Stimulated activated memory B cell treated with anti-CD40 and anti-IgM and Interleukin-4, amounts not matched to agents 10 μg/mL and 1 μg/mL and 100 μg/mL, for 72 hours (primary cell): ENCODE results near the gene LATS1.
"Not testable (repeated sequence)": the region's sequence is repeated elsewhere in the genome, so short reads cannot be mapped to it uniquely, and the experiment has no call there.

Experiments used
- ATAC-seq: fragments of 150-1000 bp; cut with Tn5 transposase; 2 replicates; pipeline ENCODE4 v1.10.0; 2021
- H3K27ac Mint-ChIP-seq: one replicate; pipeline ENCODE4 v1.8.0; 2022; ENCODE audit warnings: mild to moderate bottlenecking, mixed read lengths
- H3K27me3 Mint-ChIP-seq: one replicate; pipeline ENCODE4 v1.8.0; 2022; ENCODE audit warnings: mixed read lengths
- H3K36me3 Mint-ChIP-seq: one replicate; pipeline ENCODE4 v1.8.0; 2022; ENCODE audit warnings: mixed read lengths
- H3K4me1 Mint-ChIP-seq: one replicate; pipeline ENCODE4 v1.8.0; 2022; ENCODE audit warnings: mixed read lengths
- H3K4me3 Mint-ChIP-seq: one replicate; pipeline ENCODE4 v1.8.0; 2022; ENCODE audit warnings: mild to moderate bottlenecking, moderate library complexity, mixed read lengths
- H3K9me3 Mint-ChIP-seq: one replicate; pipeline ENCODE4 v1.8.0; 2022; ENCODE audit warnings: mixed read lengths

The LATS1 gene

DNA sequence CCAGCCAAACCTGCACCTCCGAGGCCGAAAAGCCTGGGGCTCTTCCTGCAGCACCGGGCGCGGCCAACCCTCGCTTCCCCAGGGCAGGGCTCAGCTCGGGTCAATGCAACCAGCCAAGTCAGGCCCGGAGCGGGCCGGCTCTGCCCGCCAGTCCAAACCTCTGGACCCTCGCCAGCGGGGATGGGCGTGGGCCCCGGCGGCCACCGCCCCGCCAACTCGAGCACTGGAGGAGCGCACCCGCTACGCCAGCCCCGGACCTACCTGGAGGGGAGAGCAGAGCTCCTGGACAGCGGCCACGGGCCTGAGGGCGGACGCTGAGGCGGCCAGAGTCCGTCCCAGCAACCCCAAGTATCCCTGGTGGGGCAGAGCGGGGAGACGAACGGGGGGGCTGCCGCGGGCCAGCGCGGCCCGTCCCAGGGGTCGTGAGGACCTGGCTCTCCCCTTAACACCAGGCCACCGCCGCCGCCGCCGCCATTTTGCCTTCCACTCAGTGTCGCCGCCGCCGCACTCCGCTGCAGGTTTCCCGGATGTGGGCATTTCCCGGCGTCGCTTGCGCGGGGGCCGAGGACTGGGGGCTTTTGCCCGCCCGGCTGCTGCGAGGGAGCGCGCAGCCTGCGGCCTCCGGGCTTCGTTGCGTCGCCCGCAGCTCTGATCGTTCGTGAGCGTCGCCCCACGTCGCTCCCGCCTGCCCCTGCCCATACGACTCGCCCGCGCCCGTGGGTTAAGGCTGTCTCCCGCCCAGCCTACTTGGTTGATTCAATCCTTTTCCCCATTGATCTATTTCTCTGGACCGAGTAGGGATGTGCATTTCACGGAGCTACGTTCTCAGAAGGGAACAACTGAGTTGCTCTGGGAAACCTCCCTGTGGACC is at the start of gene LATS1:
Gene LATS1, minus strand, starts transcription at position 514 of the 871 bp plus-strand sequence. CDS start 15,975 bp downstream, outside the sequence.
- ATAC-seq, result peak; percentile 96
- Mint-ChIP-seq H3K36me3 (no peaks in the 10 kb centered on the region), H3K27me3 (no peaks in the 10 kb centered on the region), H3K4me3 (peak within 1 kb of the TSS; percentile 95), H3K27ac (peak within 1 kb of the TSS; percentile 97), H3K9me3 (no peaks in the 10 kb centered on the region), H3K4me1 (peaks cover 20% of the 10 kb centered on the region)

DNA sequence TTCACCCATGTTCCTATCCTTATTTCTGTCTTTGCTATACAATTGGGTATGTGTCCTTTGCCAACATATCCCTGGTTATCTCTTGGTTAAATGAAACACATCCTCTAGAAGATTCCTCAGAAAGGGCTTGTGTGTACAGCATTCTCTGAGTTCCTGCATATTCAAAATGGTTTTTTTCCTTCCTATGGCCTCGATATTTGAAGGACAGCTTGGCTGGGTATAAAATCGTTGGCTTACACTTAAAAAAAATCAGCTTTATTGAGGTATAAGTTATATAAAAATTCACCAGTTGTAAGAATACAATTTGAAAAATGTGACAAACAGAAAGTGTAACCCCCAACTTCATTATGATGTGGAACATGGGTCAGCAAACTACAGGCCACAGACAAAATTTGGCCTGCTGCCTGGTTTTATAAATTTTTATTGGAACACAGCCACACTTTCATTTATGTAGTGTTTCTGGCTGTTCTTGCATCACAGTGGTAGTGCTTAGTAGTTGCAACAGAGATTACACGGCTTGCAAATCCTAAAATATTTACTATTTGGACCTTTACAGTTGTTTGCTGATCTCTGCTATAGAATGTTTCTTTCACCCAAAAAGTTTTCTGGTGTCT is 48.4 kb upstream of the LATS1 start:
- Mint-ChIP-seq H3K4me3 (no peak overlapping the region), H3K4me1 (peaks cover 11% of the 10 kb centered on the region), H3K36me3 (peaks cover 37% of the 10 kb centered on the region), H3K27me3 (no peaks in the 10 kb centered on the region), H3K27ac (no peak overlapping the region), H3K9me3 (peaks cover 7% of the 10 kb centered on the region)
- no peak for ATAC-seq

DNA sequence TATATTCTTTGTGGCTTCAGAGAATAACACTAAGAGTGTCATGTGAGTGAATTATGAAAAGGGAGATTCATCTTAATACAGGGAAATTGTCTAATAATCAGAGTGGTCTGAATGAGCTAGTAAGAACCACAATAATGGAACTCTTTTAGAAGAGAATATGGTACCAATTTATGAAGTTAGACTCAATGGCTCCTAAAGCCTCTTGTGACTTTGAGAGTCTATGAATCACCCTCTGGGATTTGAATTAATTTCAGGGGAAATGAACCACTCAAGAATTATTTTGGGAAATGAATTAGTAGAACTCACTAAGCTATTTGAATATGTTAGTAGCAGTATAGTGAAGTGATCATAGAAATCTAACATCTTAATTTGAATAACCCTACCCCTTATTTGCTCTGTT is 46.0 kb upstream of the LATS1 start:
- Mint-ChIP-seq H3K4me1 (peaks cover 28% of the 10 kb centered on the region), H3K36me3 (peaks cover 32% of the 10 kb centered on the region), H3K4me3 (no peak overlapping the region), H3K9me3 (peaks cover 7% of the 10 kb centered on the region), H3K27me3 (no peaks in the 10 kb centered on the region), H3K27ac (no peak overlapping the region)
- ATAC-seq, result no peak

DNA sequence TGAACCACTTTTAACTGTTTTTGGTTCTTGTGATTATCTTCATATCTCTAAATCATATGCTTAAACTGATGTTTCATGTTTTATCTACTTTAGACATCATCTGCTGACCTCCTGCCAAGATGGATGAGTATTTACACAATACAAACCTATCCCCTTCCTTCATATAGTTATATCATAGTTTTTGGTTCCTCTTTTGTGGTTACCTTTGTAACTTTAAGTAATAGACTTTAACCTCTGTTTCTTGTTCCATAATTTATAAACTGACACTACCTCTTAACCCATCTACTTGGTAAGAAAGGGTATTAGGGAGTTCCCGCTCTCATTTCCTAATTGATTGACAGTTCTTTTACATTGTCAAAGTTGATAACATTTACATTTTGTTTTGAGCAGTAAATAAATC is 43.5 kb upstream of the LATS1 start:
- Mint-ChIP-seq H3K4me1 (peaks cover 28% of the 10 kb centered on the region), H3K27me3 (no peaks in the 10 kb centered on the region), H3K27ac (no peak overlapping the region), H3K9me3 (peaks cover 4% of the 10 kb centered on the region), H3K36me3 (peaks cover 17% of the 10 kb centered on the region), H3K4me3 (no peak overlapping the region)
- peak; percentile 90 for ATAC-seq

DNA sequence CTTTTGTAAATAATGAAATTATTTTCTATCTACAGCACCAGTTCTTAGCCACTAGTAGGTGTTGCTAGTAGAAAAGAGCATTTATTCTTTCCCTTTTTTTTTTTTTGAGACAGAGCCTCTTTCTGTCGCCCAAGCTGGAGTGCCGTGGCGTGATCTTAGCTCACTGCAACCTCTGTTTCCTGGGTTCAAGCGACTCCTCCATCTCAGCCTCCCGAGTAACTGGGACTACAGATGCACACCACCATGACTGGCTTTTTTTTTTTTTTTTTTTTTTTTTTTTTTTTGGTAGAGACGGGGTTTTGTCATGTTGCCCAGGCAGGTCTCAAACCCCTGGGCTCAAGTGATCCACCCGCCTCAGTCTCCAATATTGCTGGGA is 38.3 kb upstream of the LATS1 start:
- ATAC-seq, result no peak
- no peak overlapping the region for H3K4me3 Mint-ChIP-seq
- H3K9me3 Mint-ChIP-seq, result no peaks in the 10 kb centered on the region
- no peak overlapping the region for H3K27ac Mint-ChIP-seq
- no peaks in the 10 kb centered on the region for H3K27me3 Mint-ChIP-seq
- H3K36me3 Mint-ChIP-seq, result peaks cover 15% of the 10 kb centered on the region
- H3K4me1 Mint-ChIP-seq, result peaks cover 36% of the 10 kb centered on the region

GRCh38 chr6:149755300-149756260 is 37.7 kb upstream of the LATS1 start:
- peaks cover 34% of the 10 kb centered on the region for H3K4me1 Mint-ChIP-seq
- peaks cover 15% of the 10 kb centered on the region for H3K36me3 Mint-ChIP-seq
- no peak overlapping the region for H3K4me3 Mint-ChIP-seq
- H3K27me3 Mint-ChIP-seq, result no peaks in the 10 kb centered on the region
- ATAC-seq, result peak; percentile 59
- no peaks in the 10 kb centered on the region for H3K9me3 Mint-ChIP-seq
- H3K27ac Mint-ChIP-seq, result no peak overlapping the region

- no peaks in the 10 kb centered on the region for H3K9me3 Mint-ChIP-seq
- H3K4me3 Mint-ChIP-seq, result no peak overlapping the region
- ATAC-seq, result no peak
- H3K36me3 Mint-ChIP-seq, result peaks cover 6% of the 10 kb centered on the region
- H3K27me3 Mint-ChIP-seq, result no peaks in the 10 kb centered on the region
- H3K27ac Mint-ChIP-seq, result no peak overlapping the region
- peaks cover 31% of the 10 kb centered on the region for H3K4me1 Mint-ChIP-seq
These were observed 36.6 kb upstream of the LATS1 start for GRCh38 chr6:149754548-149754947.

DNA sequence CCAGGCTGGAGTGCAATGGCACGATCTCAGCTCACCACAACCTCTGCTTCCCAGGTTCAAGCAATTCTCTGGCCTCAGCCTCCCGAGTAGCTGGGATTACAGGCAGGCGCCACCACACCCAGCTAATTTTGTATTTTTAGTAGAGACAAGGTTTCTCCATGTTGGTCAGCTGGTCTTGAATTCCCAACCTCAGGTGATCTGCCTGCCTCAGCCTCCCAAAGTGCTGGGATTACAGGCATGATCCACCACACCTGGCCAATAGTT is 35.4 kb upstream of the LATS1 start:
- not testable (repeated sequence) for H3K9me3 Mint-ChIP-seq, H3K4me3 Mint-ChIP-seq, H3K27ac Mint-ChIP-seq, ATAC-seq, H3K27me3 Mint-ChIP-seq, H3K36me3 Mint-ChIP-seq
- peaks cover 30% of the 10 kb centered on the region for H3K4me1 Mint-ChIP-seq

GRCh38 chr6:149752600-149753373 is 34.9 kb upstream of the LATS1 start:
- Mint-ChIP-seq H3K4me3 (no peak overlapping the region), H3K27me3 (no peaks in the 10 kb centered on the region), H3K4me1 (peaks cover 30% of the 10 kb centered on the region), H3K27ac (no peak overlapping the region), H3K36me3 (peaks cover 6% of the 10 kb centered on the region), H3K9me3 (no peaks in the 10 kb centered on the region)
- ATAC-seq, result no peak

DNA sequence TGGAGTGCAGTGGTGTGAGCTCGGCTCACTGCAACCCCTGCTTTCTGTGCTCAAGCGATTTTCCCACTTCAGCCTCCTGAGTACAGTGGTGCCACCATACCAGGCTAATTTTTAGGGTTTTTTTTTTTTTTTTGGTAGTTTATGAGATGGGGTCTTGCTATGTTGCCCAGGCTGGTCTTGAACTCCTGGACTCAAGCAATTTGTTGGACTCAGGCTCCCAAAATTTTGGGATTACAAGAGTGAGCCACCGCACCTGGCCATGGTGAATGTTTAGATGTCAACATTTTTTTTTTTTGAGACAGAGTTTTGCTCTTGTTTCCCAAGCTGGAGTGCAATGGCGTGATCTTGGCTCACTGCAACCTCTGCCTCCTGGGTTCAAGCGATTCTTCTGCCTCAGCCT is 34.0 kb upstream of the LATS1 start:
- H3K4me1 Mint-ChIP-seq, result peaks cover 35% of the 10 kb centered on the region
- H3K36me3 Mint-ChIP-seq, H3K27me3 Mint-ChIP-seq, ATAC-seq, H3K4me3 Mint-ChIP-seq, H3K9me3 Mint-ChIP-seq, H3K27ac Mint-ChIP-seq: not testable (repeated sequence)

DNA sequence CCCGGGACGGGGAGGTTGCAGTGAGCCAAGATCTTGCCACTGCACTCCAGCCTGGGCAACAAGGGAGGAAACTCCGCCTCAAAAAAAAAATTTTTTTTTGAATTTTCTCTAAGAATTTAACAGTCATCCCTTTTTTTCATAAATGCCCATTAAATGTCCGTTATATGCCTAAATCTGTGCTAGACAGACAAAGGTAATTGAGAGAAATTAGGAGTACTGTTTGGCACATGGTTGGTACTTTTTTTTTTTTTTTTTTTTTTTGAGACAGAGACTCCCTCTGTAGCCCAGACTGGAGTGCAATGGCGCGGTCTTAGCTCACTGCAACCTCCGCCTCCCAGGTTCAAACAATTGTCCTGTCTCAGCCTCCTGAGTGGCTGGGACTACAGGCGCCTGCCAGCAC is 33.3 kb upstream of the LATS1 start:
- peaks cover 6% of the 10 kb centered on the region for H3K36me3 Mint-ChIP-seq
- ATAC-seq, result no peak
- no peak overlapping the region for H3K27ac Mint-ChIP-seq
- peak overlapping the region; percentile 82 for H3K4me3 Mint-ChIP-seq
- peaks cover 41% of the 10 kb centered on the region for H3K4me1 Mint-ChIP-seq
- H3K27me3 Mint-ChIP-seq, result no peaks in the 10 kb centered on the region
- H3K9me3 Mint-ChIP-seq, result no peaks in the 10 kb centered on the region

GRCh38 chr6:149750136-149750609 is 32.3 kb upstream of the LATS1 start:
- H3K9me3 Mint-ChIP-seq, result no peaks in the 10 kb centered on the region
- H3K36me3 Mint-ChIP-seq, result no peaks in the 10 kb centered on the region
- peak overlapping the region; percentile 83 for H3K27ac Mint-ChIP-seq
- peaks cover 32% of the 10 kb centered on the region for H3K4me1 Mint-ChIP-seq
- peak; percentile 60 for ATAC-seq
- H3K4me3 Mint-ChIP-seq, result peak overlapping the region; percentile 82
- H3K27me3 Mint-ChIP-seq, result no peaks in the 10 kb centered on the region

DNA sequence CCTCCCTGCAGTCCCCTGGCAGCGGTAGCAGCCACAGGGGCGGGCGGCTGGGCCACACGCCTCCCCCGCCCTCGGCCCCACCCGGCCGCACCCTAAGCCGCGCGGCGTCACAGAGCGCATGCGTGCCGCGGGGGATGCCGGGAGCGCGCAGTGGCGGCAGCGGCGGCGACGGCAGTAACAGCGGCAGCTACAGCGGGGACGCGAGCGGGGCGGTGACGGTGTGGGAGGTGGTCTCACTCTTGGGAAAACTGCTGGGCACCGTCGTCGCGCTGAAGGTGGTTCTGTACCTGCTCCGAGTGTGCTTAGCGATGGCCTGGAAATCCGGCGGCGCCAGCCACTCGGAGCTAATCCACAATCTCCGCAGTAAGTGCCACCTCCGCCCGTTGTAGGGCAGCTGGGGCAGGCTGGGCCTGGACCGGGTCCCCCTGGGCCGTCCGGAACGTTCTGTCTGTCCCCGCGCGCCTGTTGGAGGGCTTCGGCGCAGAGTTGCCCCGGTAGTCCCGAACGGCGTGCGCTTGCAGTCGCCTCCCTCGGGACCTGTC is 31.8 kb upstream of the LATS1 start, which contains the start of gene PCMT1:
Gene PCMT1, plus strand, starts transcription at position 148 of the 542 bp plus-strand sequence. Its CDS starts 161 bp downstream, at position 309.
- H3K4me1 Mint-ChIP-seq, result peaks cover 29% of the 10 kb centered on the region
- H3K4me3 Mint-ChIP-seq, result peak within 1 kb of the TSS; percentile 82
- H3K36me3 Mint-ChIP-seq, result no peaks in the 10 kb centered on the region
- peak; percentile 96 for ATAC-seq
- peak within 1 kb of the TSS; percentile 83 for H3K27ac Mint-ChIP-seq
- H3K9me3 Mint-ChIP-seq, result no peaks in the 10 kb centered on the region
- no peaks in the 10 kb centered on the region for H3K27me3 Mint-ChIP-seq

DNA sequence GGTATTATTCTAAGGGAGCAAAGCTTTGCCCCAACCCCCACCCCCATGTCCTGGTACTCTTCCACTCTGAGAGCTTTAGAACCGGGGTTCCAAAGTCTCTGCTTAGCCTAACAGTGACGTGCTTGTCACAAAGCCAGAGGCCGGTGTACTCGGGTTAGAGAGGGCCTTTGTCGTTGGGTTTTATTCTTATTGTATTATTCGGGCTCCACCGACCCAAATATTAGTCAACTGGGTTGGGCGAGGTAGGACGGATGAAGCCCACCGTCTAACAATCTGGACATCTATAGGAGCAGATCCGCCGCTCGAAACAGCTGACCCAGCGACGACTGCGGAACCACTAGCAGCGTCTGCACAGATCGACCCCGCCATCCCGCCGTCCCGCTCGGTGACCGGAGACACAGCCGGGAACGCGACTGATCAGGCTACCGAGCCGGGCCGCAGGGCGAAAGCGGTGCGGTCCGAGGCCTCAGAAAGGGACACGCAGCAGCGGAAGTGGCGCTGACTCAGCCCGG is 31.2 kb upstream of the LATS1 start:
- Mint-ChIP-seq H3K4me3 (peak overlapping the region; percentile 82), H3K27ac (peak overlapping the region; percentile 83), H3K4me1 (peaks cover 29% of the 10 kb centered on the region)
- ATAC-seq, result peak; percentile 1
- H3K9me3 Mint-ChIP-seq, H3K36me3 Mint-ChIP-seq, H3K27me3 Mint-ChIP-seq: not testable (repeated sequence)
